H1 (cell line): Measurements from ENCODE around the gene CCS. TPM values are rescaled to one million over a fixed set of nuclear protein-coding genes. Genes with fewer than 3 reads are reported as not detected.

Source experiments
- CREB1 ChIP-seq: IDR thresholded peaks from 2 replicates; pipeline ENCODE4 v1.6.1; 2012; ENCODE audit warnings: inconsistent platforms
- EP300 ChIP-seq, 2 experiments: IDR thresholded peaks; 1 replicate in 1 of 2; 2 replicates in 1 of 2; pipeline ENCODE4 v1.6.1; 2011 to 2012; ENCODE audit warnings: low read depth in 2 of 2, low read length in 2 of 2, mild to moderate bottlenecking in 2 of 2, borderline replicate concordance in 1 of 2, inconsistent platforms in 1 of 2, moderate library complexity in 1 of 2
- KDM5A ChIP-seq: fragments of 200-600 bp; IDR thresholded peaks from 2 replicates; pipeline ENCODE4 v1.7.1; 2012; ENCODE audit warnings: mild to moderate bottlenecking, low read length, inconsistent platforms, mixed read lengths
- SRF ChIP-seq: IDR thresholded peaks from 2 replicates; pipeline ENCODE4 v1.6.1; 2011; ENCODE audit warnings: mild to moderate bottlenecking, low read depth, low read length, moderate library complexity
- polyA plus RNA-seq, 7 experiments: library from polyadenylated mRNA; depleted of rRNA in 3 of 7; stranded (reverse) in 5 of 7; unstranded in 2 of 7; fragments of >200 nt in 5 of 7; fragments of 200-250 nt in 2 of 7; gene quantifications; 1 replicate in 5 of 7; 2 replicates in 1 of 7; 4 replicates in 1 of 7; pipeline versions ENCODE4 v1.2.1 to v1.2.3, GENCODE V29; 2011 to 2013; ENCODE audit warnings: missing spikeins in 2 of 7, mixed read lengths in 2 of 7
- total RNA-seq: library from RNA; stranded (reverse); fragmentation: NEBNext Ultra II Directional; extraction: Animal tissue kit (Norgen Biotek cat#: 25700); gene quantifications from 2 replicates; pipeline ENCODE4 v1.2.1, GENCODE V29; 2021

Gene CCS
- total and polyA plus RNA-seq, 2 of the 8 experiments (the other 6 are each of a cell fraction or from before 2014, with no cell fraction given): 37.1 to 37.7 TPM

GRCh38 chr11:66550887-66551286 lies 42.1 kb upstream of the CCS start (continued):
- TF ChIP-seq EP300 (IDR thresholded peaks at IDR 0.05; ENCODE audit: borderline replicate concordance in 1 of 2, low read depth in 2 of 2, low read length in 2 of 2) (no peak), CREB1 (no peak), KDM5A (no peak), SRF (no peak)
